GM18873 (cell line): ENCODE data around the gene MLLT6.
A peak's percentile ranks its signal among the peaks of the same experiment; 100 is the strongest.

Source experiments
- ATAC-seq: cut with Tn5 transposase; IDR thresholded peaks from one replicate; pipeline ENCODE4 v1.9.1; 2021; ENCODE audit warnings: mild to moderate bottlenecking, moderate library complexity, moderate number of reproducible peaks; ENCODE audit not compliant: unreplicated experiment, low FRiP score

Gene MLLT6

DNA sequence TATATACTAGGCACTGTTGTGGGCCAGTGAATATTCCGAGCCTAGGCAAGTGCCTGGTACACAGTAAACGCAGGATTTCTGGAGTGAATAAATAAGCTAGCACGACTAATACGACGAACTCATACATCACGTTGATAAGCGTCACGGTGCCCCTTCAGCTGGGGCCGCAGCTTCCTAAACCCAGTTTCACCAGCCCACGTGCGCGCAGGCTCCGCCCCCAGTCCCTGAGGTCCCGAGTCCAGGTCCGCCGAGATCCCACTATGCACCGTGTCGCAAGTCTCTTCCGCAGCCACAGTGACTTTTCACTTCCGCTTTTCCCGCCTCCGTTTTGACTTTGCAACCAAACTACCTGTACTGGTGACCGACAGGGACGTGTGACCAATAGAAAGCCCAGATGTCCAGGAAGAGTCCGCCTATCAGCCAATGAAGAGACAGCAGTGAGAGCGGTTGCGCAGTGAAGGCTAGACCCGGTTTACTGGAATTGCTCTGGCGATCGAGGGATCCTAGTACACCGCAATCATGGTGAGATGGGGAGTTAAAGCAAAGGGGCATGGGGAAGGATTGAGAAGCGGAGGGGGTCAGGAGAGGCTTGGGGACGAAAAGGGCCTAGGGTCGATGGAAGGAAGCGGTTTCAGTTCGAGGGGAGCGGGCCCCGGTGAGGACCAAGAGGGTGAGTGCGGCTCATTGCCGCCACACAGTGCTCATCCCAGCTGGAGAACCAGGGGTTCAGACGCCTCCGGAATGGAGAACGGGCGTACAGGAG is 47.4 kb downstream of the MLLT6 start, which contains the start of gene PSMB3:
TSS of gene PSMB3 (plus strand) at position 434 of the 763 bp plus-strand sequence. CDS start at position 520, 86 bp downstream.
- peak; percentile 82 for ATAC-seq

DNA sequence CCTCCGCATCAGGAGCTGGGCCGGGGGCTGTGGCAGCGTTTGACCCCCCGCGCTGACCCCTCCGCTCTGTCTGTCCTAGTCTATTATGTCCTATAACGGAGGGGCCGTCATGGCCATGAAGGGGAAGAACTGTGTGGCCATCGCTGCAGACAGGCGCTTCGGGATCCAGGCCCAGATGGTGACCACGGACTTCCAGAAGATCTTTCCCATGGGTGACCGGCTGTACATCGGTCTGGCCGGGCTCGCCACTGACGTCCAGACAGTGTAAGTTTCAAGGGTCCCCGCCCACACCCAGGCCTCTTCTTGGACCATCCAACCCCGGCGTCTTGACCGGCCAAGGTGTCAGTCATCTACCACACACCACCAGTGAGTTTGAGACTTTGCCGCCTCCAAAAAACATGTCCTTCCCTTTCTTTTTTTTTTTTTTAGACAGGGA is 48.0 kb downstream of the MLLT6 start:
- no peak for ATAC-seq

DNA sequence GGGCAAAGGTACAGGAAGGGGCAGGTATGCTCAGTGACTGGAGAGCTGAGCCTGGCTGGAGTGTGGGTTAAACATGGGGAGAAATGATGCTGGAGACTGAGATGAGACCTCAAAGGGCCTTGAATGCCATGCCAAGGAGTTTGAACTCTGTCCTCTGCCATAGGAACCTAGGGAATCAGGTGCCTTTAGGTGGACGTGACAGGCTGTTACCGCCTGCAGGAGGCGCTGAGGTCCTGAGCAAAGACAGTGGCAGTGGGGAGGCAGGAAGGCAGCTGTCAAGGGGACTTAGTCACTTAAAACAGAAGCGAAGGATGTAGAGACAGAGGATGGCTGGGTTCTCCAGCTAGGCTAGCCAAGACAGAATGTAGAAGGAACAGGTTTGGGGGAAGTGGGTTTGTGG is 56.5 kb downstream of the MLLT6 start:
- ATAC-seq = no peak

DNA sequence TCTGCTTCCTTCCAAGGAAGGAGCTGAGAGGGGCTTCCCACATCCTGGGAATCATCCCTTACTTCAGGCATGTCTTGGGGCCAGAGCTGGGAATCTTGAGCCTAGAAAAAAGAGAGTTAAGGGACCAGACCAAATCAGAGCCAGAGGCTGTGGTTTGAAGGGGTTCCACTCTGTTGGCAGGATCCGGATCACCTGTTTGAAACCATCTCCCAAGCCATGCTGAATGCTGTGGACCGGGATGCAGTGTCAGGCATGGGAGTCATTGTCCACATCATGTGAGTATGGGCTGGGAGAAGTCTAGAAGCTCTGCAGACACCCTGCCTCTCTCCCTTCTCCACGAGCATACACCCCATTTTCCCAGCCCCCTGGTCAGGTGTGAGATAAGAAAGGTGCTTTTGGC is 57.2 kb downstream of the MLLT6 start:
- ATAC-seq = no peak

DNA sequence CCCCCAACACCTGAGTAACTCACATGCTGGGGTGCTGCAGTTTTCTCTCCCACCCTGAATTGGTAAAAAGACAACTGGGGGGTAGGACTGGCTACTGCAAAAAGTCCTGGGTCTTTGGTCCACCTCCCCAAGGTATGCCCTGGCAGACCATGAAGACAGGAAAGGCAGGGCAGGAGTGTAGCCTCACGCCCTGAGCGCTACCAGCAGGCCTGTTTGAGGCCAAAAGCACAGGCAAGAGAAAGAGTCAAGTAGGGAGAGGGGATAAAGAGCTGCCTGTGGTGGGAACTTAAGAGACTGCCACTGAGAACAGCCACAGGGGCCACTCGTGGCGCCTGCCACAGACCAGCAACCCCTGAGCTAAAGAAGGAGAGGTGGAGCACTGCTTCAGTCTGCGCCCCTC is 61.3 kb downstream of the MLLT6 start:
- ATAC-seq = no peak

DNA sequence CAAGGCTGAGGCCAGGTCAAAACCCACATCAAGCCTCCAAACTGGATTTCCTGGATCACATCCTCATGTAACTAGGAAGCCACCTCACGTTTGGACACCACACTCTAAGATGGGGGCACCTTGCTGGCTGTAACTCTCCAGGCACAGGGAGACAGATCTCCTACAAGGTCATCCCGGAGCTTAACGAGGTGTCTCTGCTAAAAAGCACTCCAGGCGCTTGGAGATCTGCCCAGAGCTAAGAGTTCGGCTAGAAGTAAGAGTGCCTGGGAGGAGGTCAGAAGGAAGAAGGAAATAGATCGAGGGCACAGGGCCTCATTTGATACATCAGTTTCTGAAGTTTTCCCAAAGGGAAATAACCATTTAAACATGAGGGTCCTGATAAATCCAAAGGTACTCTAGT is 63.3 kb downstream of the MLLT6 start:
- no peak for ATAC-seq

DNA sequence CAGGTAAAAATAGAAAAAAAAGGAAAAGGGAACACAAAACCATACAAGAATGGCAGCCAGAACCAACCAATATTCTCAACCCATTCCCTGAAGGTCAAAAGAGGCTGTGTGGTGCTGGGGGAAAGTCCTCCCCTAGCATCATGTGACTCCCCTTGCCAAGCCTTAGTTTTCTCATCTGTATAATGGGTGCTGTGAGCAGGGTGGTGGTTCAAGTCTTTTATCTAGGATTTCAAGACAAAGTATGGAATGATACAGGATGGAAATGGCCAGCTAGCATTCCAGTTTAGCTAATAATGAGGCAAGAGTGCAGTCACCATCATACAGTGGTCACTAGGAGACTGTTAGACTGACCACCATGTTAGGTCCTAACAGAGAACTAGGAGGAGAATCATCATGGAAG is 68.2 kb downstream of the MLLT6 start:
- no peak for ATAC-seq

DNA sequence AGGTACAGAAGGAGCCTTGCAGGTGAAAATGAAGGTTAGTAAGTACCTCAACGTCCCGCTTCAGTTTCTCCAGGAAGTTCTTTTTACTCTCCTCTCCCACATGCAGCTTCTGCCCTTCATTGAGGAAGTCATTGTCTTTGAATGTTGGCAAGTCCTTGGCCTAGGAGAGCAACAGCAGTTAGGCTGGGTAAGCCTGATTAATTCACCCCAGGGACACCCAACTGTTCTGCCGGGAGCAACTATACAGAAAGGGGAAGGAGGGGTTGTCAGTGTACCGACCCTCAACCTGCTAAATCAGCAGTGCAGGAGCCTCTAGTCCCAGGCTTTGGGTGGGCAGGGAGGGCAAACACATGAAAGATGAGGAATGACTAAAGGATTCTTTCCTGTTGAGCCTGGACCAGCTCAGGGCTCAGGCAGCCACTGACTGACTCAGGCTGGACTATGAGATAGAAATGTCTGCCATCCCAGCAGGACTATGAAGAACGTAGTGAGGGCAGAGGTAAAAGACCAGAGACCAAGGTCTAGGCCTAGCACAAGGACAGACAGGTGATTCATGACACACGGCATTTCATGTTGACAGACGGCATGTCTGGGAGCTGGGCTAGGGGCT is 72.7 kb downstream of the MLLT6 start:
- ATAC-seq = no peak
